Endothelial cell of umbilical vein (primary cell): ENCODE data around the gene COX6B1.

Experiments
- EZH2 ChIP-seq: IDR thresholded peaks from 2 replicates; pipeline ENCODE4 v1.6.1; 2012; ENCODE audit warnings: borderline replicate concordance, low read depth, mild to moderate bottlenecking, moderate library complexity, low read length, inconsistent platforms; ENCODE audit not compliant: severe bottlenecking
- GATA2 ChIP-seq: IDR thresholded peaks from 2 replicates; pipeline ENCODE4 v1.7.0; 2011; ENCODE audit warnings: low read depth, mild to moderate bottlenecking, moderate library complexity, mixed read lengths, low read length; ENCODE audit not compliant: insufficient read length, insufficient read depth
- JUN ChIP-seq: IDR thresholded peaks from 2 replicates; pipeline ENCODE4 v1.6.1; 2011; ENCODE audit warnings: borderline replicate concordance, low read depth; ENCODE audit not compliant: insufficient read length, insufficient read depth
- MYC ChIP-seq: IDR thresholded peaks from one replicate; pipeline ENCODE4 v1.6.1; 2011; ENCODE audit warnings: mild to moderate bottlenecking, low read depth, low read length
- POLR2A ChIP-seq: IDR thresholded peaks from 2 replicates; pipeline ENCODE4 v1.6.1; 2012; ENCODE audit warnings: low read depth, mild to moderate bottlenecking, control low read depth, low read length
- POLR2AphosphoS5 ChIP-seq: IDR thresholded peaks from 2 replicates; pipeline ENCODE4 v1.6.1; 2012; ENCODE audit warnings: low read depth, mild to moderate bottlenecking, control low read depth, low read length, moderate library complexity; ENCODE audit not compliant: insufficient read depth
- TF ChIP-seq, protein P1 (sequence below), 2 donors: IDR thresholded peaks; 1 replicate in 1 of 2; 2 replicates in 1 of 2; pipeline ENCODE4 v1.5.1; 2011; ENCODE audit warnings: low read length in 2 of 2, mild to moderate bottlenecking in 2 of 2, moderate library complexity in 2 of 2, control low read depth in 1 of 2, inconsistent platforms in 1 of 2, low read depth in 1 of 2; ENCODE audit not compliant: insufficient read depth in 1 of 2; ENCODE audit errors: extremely low read depth in 1 of 2
- TF ChIP-seq, protein P2 (sequence below): IDR thresholded peaks from 2 replicates; pipeline ENCODE4 v1.6.1; 2011; ENCODE audit not compliant: insufficient read depth, insufficient read length

DNA sequence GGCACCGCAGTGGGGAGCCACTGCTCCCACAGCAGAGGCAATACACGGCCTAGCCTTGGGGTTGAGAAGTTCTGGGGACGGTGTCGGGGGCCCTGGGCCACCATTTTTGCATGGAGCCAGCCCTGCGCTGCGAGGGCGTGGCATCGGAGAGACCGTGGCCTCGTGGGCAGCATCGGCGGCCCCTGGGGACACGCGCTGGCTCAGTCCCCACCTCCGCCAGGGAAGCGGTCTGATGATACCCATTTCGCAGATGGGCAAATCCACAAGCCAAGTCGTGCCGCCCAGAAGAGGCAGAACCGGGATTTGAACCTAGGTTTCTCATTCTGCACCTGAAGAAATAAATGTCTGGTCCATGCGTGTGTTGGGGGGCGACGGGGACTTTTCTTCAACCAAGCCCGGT lies 17.0 kb downstream of the COX6B1 start:
- TF ChIP-seq EZH2 (no peak), POLR2A (no peak), GATA2 (no peak), JUN (no peak), MYC (no peak), POLR2AphosphoS5 (no peak)
- TF ChIP-seq, protein P1, sequence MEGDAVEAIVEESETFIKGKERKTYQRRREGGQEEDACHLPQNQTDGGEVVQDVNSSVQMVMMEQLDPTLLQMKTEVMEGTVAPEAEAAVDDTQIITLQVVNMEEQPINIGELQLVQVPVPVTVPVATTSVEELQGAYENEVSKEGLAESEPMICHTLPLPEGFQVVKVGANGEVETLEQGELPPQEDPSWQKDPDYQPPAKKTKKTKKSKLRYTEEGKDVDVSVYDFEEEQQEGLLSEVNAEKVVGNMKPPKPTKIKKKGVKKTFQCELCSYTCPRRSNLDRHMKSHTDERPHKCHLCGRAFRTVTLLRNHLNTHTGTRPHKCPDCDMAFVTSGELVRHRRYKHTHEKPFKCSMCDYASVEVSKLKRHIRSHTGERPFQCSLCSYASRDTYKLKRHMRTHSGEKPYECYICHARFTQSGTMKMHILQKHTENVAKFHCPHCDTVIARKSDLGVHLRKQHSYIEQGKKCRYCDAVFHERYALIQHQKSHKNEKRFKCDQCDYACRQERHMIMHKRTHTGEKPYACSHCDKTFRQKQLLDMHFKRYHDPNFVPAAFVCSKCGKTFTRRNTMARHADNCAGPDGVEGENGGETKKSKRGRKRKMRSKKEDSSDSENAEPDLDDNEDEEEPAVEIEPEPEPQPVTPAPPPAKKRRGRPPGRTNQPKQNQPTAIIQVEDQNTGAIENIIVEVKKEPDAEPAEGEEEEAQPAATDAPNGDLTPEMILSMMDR (IDR thresholded peaks at IDR 0.05; ENCODE audit: extremely low read depth in 1 of 2, insufficient read depth in 1 of 2, low read depth in 1 of 2, low read length in 2 of 2) = no peak
- TF ChIP-seq, protein P2, sequence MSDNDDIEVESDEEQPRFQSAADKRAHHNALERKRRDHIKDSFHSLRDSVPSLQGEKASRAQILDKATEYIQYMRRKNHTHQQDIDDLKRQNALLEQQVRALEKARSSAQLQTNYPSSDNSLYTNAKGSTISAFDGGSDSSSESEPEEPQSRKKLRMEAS = no peak
